Measurements from ENCODE around the gene C2CD2. TPM values are rescaled to one million over a fixed set of nuclear protein-coding genes. Genes with fewer than 3 reads are reported as not detected.
"Not testable (repeated sequence)": the region's sequence is repeated elsewhere in the genome, so short reads cannot be mapped to it uniquely, and the experiment has no call there.

C2CD2 gene
- total RNA-seq, 1 donor from 2014 or later: 31.7 TPM

DNA sequence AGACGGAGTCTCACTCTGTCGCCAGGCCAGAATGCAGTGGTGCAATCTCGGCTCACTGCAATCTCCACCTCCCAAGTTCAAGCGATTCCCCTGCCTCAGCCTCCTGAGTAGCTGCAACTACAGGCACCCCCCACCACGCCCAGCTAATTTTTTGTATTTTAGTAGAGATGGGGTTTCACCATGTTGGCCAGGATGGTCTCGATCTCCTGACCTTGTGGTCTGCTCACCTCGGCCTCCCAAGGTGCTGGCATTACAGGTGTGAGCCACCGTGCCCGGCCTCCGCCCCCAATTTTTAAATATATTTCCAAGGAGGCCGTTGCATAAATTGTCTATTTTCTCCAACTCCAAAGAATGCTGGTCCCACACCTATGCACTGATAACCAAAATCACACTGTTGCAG is 5.9 kb upstream of the C2CD2 start:
- not testable (repeated sequence) for DNase-seq (ENCODE audit: extremely low read depth, low read depth, low spot score)

DNA sequence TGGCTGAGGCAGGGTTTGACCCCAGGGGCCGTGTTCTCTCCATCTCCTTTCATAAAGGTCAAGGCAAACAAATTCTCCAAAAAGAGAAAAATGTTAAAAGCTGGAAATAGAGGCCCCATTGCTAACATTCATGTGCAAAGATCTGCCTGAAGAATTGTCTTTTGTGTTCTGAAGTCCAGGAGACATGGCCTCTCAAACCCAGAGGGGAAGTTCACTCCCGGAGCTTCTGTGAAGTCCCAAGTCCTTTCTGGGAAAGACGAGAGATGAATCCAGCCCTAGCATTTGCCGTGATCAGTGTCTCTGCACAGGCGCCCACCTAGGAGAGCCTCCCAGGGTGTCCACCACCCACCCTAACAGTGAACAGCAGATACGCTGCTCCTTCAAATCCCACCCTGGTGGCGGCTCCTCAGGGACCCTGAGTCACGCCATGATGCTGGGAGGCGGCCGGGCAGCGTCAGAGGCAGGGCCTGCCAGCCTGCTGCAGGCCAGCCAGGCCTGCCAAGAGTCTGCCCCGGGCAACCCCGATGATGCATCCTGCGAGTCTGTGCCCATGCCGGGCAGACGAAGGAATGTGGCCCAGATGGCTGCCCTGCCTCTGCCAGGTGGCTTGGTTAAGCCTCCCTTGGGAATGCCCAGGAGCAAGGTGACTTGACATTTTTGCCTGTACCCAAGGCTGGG is 5.2 kb upstream of the C2CD2 start:
- DNase-seq (ENCODE audit: extremely low read depth, low read depth, low spot score): no peak

DNA sequence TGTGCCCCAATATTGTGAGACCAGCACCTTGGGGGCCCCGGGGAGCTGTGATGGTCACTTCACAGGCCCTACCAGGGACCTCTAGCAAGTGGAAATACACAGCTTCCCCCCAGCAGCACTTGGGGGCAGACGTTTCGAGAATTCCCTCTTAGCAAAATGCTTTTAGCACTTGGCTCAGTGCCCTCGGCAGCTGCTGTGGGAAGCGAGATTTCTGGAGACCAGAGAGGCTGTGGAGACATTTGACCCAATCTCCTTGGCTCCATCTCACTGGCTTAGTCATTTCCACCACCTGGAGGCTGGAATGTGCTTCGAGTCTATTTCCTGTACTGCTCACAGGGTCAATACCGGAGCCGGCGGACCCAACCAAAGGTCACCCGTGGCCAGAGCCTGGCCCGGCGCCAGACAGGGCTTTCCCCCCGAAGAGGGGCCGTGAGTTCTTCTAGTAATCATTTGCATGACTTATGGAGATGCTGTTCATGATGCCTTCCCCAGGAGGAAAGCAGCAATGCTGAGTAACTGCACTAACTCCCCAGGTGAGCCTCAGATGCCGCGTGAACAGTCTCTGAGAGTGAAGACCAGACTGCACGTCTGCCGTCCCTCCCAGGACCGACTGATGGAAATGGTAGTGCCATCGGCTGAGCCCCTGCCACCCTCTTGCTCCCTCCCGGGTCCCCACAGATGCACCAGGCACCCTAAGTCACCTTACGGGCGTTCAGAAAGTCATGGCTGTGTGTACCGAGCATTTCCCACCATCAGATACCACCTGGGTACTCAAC is 4.4 kb upstream of the C2CD2 start:
- DNase-seq (ENCODE audit: extremely low read depth, low read depth, low spot score): peak; percentile 99

DNA sequence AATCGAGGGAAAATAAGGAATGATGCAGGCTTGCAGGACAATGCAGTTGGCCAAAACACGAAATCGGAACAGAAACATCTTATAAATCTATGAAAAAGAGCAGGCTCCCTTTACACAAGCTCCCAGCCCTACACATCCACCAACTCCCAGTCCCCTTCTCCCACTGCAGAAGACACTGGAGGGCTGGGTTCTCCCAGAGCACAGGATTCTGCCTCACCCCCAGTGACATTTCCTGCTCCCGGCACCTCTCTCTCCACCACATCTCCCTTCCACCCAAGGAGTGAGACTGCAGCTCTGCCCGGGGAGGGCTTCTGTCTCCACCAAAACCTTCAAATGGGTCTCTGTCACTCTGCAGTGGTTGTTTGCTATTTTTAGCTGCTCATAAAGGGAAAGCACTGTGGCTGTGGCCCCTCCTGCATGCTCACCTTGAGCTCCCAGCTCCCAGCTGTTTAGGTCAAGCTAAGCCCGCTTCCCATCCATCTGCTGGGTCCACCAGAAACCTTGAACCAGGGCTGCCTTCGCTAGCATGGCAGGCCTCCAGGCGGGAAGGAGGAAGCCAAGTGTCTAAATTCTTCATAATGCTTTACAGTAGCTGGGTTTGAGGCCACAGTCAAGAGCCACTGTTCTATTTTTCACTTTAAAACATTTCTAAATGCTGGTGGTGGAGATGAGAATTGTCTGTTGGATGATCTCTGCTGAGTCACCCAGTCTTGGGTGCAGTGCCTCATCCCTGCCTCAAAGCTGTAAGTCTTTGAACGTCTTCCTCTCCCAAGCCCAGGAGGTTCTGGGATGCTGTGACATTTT is 3.3 kb upstream of the C2CD2 start:
- DNase-seq (ENCODE audit: extremely low read depth, low read depth, low spot score): no peak

DNA sequence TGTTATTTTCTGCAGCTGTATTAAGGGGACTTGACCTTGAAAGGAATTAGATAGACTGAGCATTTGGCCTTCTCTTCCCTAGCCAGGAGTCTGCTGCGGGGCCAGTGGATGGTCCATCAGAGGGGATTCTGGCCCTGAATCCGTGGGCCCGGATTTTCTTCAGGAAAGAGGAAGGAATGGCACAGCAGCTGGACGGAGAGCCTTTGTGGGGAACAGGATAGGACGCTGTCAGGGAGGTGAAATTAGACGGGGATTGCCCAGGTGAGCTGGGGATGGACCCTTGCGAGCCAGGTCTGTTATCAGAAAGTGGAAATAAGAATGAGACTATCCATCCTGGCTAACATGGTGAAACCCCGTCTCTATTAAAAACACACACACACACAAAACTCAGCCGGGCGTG is 1.7 kb upstream of the C2CD2 start:
- no peak for DNase-seq (ENCODE audit: extremely low read depth, low read depth, low spot score)

DNA sequence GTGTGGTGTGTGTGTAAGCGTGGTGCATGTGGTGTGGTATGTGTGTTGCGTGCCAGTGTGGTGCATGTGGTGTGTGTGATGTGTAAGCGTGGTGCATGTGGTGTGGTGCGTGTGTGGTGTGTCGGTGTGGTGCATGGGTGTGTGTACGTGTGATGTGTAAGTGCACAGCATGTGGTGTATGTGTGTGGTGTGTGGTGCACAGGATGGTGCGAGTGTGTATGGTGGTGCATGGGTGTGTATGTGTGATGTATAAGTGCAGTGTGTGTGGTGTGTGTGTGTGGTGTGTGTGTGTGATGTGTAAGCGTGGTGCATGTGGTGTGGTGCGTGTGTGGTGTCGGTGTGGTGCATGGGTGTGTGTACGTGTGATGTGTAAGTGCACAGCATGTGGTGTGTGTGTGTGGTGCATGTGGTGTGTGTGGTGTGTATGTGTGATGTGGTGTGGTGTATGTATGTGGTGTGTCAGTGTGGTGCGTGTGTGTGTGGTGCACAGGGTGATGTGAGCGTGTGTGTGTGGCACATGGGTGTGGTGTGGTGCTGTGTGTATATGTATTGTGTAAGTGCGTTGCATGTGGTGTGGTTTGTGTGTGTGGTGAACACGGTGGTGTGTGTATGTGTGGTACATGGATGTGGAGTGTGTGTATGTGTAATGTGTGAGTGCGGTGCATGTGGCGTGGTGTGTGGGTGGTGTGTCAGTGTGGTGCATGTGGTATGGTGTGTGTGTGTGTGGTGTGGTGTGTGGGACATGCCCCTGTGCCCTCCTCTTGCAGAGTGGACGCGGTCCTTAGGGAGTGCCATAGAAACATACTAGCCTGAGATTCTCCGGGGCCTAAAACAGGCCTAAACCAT is 1.1 kb upstream of the C2CD2 start:
- no peak for DNase-seq (ENCODE audit: extremely low read depth, low read depth, low spot score)

DNA sequence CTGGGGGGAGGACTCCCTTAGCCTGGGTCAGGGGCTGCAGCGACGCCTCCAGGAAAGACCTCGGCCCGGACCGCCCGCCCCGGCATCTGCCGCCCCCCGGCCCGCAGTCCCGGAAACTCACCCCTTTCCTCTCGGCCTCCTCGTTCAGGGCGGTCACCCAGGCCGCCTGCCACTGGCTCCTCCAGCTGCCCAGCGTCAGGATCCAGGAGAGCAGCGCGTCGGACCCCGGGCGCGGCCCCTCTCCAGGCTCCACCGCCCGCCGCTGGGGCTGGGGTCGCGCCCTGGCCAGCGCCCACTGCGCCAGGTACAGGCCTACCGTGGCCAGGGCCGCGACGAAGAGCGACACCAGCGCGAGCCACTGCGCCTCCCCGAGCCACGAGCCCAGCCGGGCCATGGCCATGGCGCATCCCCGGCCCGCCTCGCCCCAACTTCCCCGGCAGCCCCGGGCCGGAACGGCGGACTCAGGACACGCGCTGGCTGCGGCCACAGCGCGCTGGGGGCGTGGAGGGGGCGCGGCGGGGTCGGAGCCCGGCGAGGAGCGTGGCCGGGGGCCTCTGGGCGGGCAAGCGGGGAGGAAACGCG is 478 bp downstream of the C2CD2 start:
- DNase-seq (ENCODE audit: extremely low read depth, low read depth, low spot score): no peak

DNA sequence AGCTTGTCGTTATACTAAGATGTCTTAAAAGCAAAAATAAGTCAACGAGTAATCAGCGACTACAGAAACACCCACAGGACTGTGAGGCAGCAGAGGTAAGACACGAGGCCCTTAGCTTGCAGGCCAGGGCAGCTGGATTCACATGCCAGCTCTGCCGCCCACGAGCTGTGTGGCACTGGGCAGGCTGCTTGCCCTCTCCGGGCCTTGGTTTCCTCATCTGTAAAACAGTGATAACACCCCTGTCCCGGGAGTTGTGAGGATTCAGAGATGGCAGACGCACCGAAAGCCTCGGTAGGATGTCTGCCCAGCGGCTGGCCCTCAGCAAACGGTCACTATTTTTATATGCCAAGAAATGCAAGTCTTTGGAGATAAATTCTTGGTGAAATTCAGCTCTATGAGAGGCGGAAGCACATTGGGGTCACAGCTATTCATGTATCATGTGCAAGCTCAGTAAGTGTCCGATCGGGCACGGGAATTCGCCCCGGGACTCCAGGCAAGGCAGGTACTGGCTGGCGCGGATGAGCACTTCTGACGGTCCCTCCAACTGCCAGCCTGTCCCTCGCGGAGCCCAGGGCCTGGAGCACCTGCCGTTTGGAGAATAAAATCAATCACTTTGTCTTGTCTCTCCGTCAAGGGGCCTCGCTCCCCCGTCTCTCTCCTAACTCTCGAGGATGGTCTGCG is 1.1 kb downstream of the C2CD2 start:
- no peak for DNase-seq (ENCODE audit: extremely low read depth, low read depth, low spot score)

DNA sequence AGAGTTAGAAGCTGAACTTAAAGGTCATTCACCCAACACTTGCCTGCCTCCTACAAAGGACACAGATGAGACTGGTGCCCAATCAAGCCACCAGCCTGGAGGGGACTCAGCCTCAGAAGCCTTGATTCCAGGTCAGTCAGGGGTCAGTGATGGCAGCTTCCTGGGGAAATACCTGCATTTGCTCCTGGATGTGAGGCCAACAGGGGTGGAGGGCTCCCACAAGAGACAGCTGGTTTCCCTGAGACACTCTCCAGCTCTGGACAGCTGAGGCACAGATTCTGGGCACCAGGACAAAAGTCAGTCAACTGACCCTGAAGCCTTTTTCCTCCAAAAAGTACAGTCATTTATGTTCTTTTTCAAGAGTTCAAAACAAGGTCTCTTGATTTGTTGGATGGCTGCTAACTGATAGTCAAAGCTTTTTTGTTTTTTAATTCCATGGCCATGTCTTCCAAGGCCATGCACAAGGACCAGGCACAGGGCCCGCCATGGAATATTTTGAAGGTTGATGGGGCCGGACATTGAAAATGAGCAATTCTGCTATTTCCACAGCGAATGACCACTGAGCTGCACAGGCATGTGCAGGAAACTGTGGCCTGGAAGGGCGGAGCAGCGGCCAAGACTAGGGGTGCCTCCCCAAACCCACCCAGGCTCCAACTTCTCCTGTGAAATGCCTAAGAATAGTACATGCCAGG is 1.8 kb downstream of the C2CD2 start:
- DNase-seq (ENCODE audit: extremely low read depth, low read depth, low spot score): no peak

DNA sequence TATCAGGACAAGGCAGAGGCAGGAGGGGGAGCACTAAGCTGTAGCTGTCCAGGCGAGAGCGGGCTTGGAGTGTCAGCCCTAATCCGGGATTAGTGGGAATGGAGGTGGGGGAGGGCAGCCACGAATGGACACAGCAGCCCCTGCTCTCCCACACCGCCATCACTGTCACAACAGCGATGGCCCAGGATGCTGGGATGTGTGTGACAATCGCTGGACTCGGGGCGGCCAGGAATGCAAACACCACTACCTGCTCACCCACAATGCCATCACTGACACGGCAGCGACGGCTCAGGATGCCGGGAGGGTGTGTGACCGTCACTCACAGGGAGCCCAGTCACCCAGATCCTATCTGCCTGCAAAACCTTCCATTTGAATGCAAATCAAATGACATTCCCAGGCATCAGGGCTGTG is 2.9 kb downstream of the C2CD2 start:
- no peak for DNase-seq (ENCODE audit: extremely low read depth, low read depth, low spot score)

DNA sequence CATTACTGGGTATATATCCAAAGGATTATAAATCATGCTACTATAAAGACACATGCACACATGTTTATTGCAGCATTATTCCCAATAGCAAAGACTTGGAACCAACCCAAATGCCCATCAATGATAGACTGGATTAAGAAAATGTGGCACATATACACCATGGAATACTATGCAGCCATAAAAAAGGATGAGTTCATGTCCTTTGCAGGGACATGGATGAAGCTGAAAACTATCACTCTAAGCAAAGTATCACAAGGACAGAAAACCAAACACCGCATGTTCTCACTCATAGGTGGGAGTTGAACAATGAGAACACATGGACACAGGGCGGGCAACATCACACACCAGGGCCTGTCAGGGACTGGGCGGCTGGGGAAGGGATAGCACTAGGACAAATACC is 4.2 kb downstream of the C2CD2 start:
- DNase-seq (ENCODE audit: extremely low read depth, low read depth, low spot score): not testable (repeated sequence)

DNA sequence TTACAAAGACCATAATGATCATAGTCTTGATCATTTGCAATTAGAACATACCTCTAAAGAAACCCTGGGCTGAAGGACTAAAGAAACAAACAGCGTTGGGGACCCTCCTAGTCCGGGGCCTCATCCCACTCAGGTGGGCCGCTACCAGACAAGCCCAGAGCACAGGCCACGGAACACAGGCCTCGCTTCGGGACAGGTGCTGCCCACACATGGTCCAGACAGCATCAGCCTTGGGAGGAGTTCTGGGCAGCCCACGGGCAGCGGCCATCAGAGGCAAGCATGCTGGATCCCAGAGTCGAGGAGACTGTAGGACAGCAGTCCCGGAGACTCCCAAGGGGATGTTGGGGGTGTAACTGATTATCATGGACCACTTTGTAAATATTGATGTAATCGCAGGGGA is 4.9 kb downstream of the C2CD2 start:
- DNase-seq (ENCODE audit: extremely low read depth, low read depth, low spot score): no peak

DNA sequence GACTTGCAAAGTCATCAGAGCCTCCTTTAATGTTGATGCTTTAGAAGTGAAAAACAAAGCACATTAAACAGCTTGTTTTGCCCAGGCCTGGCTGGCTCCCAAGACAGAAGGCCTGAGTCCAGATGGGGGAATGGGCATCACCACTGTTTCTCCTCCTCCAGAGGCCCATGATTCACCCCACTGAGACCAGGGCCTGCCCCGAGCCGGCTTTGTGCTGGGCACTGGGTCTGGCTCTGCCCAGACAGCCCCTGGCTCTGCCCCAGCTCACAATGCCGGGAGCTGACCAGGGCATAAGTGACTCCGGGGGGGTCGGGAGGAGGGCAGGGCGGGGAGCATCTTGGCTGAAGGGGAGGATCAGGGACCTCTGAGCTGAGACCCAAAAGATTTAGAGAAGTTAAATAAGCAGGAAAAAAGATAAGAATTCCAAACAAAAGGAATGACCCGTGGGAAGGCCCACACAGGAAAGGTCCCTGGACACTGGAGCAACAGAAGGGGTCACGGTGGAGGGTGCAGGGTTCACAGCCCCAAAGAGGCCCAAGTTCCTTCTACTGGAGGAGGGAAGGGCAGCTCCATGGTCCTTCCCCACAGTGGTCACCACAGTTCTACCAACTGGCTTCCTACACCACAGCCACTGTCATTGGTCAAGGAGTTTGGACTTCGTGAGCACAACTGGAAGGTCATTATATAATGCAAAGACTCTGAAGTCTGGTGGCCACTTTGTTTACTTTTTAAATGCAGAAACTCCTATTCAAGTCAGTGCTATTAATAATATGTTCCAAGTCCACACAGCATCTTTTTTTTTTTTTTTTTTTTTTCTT is 5.5 kb downstream of the C2CD2 start:
- DNase-seq (ENCODE audit: extremely low read depth, low read depth, low spot score): no peak

DNA sequence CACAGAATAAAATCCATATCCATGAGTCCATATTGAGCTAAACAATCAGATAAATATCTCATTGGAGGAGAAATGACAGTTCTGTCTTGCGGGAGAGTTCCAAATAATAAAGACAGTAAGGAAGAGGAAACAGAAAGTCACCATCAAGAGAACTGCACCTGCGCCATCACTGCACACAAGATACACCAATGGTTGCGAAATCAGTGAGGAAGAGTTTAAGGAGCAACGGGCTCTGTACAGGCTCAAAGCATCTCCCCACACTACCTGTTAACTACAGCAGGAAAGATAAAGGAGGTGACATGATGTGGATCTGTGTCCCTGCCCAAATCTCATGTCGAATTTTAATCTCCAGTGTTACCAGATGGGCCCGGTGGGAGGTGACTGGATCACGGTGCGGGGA is 7.8 kb downstream of the C2CD2 start:
- no peak for DNase-seq (ENCODE audit: extremely low read depth, low read depth, low spot score)

DNA sequence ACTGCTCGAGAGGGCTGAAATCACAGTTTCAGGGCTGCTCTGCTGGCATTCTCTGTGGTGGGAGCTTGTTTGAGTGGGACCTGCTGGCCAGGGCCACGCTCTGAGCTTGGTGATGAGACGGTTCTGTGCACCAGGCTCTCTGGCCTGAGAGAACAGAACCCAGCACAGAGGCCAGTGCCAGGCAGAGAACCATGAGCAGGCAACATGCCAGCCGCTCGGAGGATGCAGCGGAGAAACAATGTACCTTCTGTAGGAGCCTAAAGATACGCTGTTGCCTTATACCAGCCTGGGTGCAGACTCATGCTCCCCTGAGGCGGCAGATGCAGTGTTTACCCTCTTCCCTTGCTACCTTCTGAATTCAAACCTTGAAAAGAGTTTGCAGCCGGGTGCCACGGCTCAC is 10.0 kb downstream of the C2CD2 start:
- DNase-seq (ENCODE audit: extremely low read depth, low read depth, low spot score): no peak

DNA sequence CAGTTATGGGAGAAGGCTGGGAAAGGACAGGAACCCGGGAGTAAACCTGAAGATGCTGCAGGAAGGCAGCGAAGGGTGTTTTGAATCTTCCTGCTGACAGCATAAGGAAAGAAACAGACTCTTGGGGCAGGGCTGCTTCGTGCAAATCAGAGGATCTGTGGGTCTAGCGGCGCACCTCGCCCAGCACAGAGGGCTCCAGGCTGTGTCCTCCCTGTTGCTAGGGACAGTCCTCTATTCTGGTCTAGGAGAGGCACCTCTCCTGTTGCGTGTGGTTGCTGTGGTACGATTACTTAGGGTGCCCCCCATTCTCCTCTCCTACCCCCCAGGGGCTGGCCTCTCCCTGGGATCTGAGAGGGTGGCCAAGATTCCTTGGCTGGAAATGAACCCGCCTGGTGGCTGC is 11.4 kb downstream of the C2CD2 start:
- no peak for DNase-seq (ENCODE audit: extremely low read depth, low read depth, low spot score)

DNA sequence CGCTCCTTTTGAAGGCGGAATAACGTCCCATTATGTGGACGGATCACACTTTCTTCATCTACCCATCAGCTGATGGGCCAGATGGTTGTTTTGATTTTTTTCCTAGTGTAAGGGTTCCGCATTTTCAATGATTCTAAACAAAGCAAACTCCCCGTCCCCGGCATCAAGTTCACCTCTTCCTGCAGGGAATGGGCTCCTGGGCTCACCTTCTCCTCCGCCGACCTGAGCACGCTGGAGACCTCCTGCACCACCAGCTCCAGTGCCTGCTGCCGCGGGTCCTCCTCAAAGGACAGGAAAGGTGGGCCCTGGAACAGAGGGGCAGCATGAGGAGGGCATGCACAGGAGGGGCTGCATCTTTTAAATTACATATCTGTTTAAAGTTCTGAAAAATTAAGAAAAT is 11.9 kb downstream of the C2CD2 start:
- no peak for DNase-seq (ENCODE audit: extremely low read depth, low read depth, low spot score)

DNA sequence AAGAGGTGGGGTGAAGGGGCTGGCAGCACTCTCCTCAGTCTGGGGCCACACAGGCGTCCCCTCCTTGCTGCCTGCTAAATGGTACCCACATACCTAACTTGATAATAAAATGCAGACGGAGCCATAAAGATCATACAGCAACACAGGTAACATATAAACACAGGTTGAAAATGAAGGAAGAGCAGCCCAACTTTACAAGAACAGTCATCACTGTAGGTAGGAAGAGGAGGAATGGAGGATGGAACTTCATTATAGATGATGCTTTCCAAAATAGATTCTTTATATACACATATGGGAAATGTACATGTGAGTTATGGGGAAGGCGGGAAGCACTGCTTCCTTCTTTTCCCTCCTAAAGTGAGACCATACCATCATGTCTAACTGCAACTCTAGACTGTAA is 13.4 kb downstream of the C2CD2 start:
- no peak for DNase-seq (ENCODE audit: extremely low read depth, low read depth, low spot score)

Measured in glomerular endothelial cell (primary cell).